GM19025 (cell line): ENCODE measurements around the gene TEX19.

ENCODE experiments used
- ATAC-seq: cut with Tn5 transposase; IDR thresholded peaks from one replicate; pipeline ENCODE4 v1.9.1; 2021; ENCODE audit warnings: mild to moderate bottlenecking, low read depth, moderate library complexity; ENCODE audit not compliant: unreplicated experiment

Gene TEX19

DNA sequence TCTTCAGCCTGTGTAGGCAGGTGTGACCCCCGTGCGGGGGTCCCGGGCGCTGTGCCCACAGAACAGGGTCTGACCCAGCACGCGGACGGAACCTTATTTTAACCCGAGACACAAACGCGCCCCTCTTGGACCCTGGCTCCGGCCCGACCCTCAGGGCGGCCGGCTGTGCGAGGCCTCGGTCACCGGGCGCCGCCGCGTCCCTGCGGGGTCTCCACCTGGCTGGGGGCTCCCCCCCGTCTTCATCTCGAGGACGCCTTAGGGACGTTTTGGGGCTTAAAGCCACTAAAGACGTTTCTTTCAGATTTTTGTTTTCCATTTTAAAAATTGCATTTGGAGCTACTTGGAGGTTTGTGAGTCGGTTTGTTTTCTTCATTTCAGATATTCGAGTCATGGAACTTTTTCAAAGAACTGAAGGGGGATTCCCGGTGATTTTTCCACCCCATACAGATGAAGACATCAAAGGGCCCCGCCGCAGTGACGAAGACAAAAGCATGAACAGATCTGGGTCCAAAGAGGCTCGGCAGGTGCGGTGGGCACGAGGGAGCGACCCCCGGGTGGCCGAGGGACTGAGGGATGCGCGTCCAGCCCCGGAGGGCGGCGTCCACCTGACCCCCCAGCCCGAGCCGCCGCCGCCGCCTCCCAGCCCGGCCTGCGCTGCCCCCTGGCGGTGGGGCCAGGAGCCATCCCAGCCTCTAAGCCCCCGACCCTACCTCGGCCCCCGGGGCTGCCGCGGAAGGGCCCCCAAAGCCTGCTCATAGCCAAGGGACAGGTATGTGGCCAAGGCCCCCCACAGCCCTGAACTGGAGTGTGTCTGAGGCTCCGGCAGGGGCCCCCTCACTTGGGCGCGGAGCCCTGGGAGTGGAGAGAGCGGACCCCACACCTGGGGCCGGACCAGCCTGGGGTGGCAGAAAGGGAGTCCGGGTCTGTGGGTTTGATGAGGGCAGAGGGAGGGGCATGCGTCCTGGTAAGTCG is 37.8 kb upstream of the TEX19 start:
- no peak for ATAC-seq

DNA sequence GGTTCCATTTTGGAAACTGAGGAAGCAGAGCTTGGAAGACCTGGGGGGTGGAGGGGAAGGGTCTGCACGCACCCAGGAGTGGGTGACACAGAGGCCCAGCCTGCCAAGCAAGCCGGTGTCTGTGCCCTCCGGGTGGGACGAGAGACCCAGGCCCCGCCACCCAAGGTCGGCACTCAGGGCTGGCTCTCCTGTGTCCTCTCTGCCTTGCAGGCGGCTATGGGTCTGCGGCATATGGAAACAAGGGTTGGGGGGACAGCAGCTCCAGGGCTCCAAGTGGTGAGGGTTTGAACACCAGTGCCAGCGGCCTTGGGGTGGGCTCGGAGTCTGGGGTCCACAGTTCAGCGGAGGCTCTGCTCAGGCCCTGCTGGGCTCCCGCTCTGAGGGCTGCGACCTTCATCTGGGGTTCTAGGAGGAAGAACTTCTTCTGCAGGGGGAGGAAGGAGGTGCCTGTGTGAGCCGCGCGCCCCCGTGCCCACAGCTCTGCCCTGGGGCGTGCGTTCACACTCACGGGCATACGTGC is 37.0 kb upstream of the TEX19 start:
- no peak for ATAC-seq

DNA sequence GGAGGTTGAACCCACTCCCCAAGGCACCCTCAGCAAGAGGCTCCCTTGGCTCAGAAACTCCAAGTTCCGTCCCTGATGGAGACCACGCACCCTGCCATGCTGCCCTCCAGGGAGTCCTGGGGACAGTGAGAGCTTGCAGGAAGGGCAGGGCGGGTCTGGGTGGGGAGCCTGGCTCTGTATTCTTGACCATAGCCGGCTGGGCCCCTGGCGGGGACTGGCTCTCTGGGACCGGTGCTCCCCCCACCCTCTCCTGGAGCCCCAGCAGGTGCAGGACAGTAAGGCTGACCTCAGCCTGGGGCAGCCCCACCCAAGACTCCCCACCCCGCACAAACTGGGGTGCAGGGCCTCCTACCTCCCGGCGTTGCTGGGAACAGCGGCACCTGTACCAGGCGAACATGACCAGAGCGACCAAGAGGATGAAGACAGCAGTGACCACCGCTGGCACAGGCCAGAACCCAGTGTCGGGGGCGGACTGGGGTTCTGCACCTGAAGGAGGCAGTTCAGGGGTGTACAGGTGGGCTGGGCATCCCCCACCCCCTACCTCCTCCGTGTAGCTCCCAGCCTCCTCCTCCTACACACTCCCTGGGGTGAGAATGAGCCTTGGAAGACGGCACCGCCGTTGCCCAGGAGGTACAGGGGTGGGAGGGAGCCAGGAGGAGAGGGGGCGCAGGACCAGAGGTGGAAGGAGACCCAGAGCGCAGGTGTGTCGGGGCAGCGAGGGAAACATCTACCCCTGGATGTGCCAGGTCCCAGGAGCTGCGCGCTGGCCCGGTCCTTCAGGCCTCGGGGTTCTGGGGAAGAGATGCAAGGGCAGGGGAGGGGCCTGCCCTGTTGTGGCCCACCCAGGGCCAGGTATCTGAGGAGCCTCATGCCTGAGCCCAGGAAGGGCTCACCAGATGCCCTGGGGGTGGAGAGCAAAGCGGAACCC is 36.3 kb upstream of the TEX19 start:
- no peak for ATAC-seq

DNA sequence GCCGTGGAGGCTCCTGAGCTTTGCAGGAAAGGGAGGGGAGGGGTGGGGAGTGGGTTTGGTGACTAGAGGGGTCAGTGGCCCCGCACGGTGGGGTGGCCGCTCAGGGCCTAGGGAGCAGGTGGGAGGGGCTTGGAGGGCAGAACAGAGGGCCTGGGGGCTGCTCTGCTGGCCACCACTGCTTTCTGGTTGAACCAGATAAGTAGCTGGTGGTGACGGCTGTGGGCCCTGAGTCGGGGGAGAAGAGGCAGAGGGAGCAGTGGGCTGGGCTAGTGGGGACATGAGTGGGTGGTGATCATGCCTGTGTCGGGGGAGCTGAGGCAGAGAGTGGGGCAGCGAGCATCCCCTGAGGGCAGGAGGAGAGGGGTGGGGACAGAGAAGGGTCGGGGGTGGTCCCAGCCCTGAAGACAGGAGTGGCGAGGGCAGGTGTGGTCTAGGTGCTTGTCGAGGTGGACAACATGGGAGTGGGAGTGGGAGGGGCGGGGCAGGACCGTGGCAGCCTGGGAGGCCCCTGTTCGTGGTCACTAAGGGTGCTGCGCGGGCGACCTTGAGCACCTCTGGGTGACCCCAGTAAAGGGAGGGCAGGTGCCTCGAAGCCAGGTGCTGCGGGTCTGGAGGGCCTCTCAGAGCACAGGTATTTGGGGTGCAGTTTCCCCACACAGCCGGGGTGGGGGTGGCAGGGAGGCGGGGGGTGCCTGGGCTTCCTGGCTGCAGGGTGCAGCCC is 35.4 kb upstream of the TEX19 start:
- no peak for ATAC-seq

DNA sequence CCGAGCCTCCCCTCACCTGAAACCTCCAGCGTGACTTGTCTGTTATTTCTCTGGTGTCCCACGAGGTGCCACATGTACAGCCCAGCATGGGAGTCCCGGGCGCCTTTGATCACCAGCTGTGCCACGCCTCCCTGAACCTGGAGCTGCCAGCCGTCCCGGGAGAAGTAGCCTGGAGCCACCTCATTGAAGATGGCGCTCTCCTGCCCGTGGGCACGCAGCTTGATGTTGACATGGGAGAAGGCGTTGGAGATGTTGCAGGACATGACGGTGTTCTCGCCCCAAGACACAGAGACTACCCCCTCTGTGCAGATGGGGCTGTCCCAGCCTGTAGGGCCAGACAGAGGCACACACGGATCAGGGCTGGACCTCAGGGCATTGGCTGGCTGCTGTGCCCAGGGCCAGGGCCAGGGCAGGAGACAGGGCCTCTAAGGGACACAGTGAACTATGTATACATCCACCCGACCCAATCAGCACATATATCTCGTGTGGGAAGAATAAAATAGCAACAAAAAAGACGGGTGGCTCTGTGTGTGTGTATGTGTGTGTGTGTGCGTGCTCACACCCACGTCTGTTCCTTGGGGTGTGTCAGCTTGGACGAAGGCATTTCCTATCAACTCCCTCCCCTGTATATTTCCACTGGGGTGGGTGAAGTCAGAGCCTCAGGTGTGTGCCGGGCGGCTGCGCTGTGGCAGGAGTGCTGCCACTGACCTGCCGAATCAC is 34.3 kb upstream of the TEX19 start:
- no peak for ATAC-seq

DNA sequence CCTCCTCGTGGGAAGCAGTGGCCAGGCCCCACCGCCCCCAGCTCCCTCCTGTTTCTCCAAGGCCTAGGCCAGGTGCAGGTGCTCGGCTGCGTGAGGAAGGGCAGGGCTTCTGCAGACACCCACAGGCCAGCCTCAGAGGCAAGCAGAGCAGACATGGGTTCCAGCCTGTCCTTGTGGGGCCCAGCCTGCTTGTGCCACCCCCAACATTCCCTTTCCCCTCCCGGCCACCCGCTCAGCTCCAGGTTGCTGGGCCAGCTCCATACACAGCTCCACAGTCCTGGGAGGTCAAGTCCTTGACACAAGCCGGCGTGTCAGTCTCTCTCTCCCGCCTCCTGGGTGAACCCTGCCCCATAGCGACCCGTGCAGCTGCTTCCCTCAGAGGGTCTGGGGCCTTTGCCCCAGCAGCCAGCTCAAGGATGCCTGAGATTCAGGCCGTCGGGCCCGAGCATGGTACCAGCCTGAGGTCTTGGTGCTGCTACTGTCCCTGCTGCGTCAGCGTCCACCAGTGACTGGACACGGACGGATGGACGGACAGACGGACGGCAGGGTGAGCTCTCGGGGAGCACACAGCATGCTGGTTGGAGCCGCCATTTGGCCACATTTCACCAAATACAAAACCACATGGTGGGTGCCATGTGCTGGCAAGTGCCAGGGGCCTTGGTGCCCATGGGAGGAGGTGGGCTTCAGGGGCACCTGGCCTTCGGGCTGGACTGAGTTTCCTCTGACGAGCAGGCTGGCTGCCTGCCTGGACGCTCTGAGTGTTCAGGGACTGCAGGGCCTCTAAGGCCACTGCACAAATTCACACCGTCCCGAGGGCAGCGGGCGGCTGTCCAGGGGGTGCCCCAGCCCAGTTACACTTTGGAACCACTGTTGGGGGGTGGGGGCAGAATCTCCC is 33.5 kb upstream of the TEX19 start:
- no peak for ATAC-seq

DNA sequence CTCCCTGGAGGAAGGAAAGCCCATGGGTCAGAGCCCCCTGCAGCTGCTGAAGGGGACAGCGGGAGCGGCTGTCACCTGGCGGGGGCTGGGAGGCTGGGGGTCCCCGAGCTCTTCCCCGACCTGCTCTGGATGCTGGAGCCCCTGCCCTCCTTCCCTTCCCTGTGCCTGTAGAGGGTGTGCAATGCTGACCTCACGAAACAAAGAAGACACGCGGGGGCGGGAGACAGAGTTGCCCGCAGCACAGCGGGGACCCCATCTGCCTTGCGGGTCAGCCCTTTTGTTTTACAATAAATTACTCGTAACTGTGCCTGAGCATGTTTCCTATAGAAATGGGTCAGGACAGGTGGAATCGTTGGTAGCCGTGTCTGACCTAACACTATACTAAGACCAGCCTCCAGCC is 31.8 kb upstream of the TEX19 start:
- no peak for ATAC-seq

DNA sequence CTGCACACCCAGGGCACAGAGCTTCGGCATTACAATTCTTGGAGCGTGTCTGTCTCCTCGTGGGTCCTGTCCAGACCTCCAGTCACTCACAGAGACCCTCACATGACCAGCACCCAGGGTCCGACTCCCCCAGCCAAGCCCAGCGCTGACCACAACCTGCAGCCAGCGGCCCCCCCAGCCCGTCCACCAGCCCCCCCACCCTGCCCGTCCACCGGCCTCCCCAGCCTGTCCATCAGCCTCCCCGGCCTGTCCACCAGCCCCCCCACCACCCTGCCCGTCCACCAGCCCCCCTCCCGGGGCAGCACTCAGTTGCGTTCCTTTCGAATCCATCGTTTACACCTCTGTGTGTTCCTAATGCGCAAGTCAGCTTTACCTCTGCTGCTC is 31.3 kb upstream of the TEX19 start:
- no peak for ATAC-seq

DNA sequence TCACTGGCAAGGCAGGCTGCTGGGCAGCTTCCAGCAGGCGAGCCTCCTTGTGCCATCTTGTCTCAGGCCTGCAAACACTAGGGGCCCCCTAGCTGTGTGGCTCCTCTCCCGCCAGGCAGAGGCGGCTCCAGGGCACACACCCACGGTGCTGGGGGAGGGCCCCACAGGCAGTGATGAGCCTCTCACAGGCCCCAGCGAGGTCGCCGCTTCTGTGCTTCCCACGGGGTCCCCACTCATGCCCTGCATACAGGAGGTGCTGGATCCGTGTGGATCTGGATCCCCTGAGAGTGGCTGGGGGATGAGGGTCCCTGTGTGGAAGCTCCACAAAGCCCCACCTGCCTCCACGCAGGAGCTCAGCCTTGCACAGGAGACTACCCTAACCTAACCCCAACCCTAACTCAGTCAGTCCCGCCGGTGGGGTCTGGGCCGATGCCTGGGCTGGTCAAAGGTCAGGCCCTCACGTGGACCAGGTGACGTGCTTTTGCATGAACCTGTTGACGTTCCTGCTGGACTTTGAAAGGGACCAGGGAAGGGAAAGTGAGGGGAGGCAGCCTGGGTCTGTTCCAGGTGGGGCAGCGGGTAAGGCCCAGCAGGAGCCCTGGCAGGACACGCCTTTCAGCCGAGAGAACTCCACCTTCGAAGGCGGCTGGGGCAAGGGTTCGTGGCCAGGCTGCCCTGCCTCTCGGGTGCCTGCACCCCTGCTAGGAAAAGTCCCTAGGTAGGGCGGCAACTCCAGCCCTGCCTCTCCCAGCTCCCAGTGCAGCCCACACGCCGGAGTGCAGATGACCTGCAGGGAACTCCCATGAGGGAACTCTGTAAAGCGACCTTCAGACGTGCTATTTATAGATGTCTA is 30.7 kb upstream of the TEX19 start:
- no peak for ATAC-seq

DNA sequence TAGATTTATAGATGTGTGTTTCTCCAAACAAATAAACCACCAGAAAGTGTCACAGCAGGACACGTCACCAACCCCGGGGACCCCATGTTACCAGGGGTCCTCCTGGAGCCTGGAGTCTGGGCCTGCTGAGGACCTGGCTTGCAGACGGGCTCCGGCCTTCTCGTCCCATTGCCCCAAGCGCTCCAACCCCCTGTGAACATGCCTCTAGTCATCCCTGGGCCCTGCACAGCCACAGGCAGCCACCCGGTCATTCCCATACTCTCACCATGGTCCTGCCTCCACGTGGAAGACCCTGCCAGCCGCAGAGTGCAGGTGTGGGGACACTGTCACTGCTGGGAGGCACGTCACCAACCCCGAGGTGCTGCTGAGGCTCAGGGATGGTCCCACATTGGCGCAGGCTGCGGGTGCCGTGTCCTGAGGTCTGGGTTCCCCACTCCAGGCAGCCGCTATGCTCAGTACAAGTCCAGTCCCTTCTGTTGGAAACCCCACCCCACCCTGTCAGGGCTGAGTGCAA is 30.0 kb upstream of the TEX19 start:
- no peak for ATAC-seq

DNA sequence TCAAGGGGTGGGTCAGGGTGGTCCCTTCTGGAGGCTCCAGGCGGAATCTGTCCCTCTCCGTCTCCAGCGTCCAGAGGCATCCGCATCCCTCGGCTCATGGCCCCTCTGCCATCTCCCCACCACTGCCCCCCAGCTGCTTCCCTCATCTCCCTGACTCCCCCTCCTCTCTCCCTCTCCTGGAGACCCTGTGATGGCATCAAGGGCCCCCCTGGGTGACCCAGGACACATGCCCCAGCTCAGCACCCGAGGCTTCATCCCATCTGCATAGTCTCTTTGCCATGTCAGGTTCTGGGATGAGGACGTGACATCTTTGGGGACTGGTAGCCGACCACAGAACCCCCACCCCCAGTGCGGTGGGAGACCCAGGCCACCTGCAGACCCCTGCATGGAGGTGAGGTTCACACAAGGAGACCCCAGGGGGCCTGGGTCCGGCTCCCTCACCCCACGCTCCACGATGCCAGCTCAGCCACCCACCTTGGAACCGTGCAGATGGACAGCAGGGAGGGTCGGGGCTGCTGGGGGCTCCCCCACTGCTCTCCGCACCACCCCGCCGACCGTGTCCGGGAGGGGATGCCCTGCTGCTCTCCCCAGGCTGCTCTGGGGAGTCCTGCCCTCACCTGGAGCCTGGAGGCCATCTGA is 29.2 kb upstream of the TEX19 start:
- ATAC-seq = no peak

DNA sequence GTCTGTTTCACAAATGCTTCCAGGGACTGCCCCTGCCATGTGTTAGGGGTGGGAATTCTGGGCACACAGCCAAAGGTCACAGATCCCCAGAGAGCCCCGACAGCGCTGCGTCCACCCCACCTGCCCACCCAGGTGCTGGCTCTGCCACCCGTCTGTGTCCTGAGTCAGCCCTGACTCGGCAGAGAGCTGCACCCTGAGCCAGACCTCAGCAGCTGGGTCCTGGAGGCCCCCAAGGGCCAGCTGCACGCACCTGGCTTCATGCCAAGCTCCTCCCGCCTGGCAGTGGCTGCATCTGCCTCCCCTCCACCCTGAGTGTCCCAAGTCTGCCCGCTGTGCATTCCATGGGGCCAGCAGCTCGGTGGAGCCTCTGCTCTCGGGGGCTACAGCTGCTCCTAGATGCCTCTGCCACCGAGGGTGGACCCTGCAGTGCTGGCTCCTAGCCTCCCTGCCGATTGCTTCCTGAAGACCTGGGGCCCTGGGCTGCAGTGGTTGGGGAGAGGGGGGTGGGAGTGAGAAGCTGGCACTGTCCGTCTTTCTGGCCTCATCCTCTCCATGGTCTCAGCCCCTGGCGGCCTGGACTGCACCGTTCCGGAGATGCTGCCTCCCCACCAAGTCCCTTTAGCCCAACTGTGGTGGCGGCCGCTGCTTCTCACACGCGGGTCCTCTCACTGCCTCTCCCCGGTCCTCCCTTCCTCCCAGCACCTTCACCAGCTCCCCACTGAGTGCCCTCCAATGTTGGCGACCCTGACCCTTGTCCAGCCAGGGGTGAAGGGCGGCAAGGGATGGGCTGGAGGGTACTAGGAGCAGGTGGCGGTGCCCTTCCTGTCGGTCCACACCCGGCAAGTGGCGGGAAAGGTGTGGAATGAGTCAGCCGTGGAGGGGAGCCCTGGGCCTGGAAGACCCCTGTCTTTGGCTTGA is 28.5 kb upstream of the TEX19 start:
- no peak for ATAC-seq

DNA sequence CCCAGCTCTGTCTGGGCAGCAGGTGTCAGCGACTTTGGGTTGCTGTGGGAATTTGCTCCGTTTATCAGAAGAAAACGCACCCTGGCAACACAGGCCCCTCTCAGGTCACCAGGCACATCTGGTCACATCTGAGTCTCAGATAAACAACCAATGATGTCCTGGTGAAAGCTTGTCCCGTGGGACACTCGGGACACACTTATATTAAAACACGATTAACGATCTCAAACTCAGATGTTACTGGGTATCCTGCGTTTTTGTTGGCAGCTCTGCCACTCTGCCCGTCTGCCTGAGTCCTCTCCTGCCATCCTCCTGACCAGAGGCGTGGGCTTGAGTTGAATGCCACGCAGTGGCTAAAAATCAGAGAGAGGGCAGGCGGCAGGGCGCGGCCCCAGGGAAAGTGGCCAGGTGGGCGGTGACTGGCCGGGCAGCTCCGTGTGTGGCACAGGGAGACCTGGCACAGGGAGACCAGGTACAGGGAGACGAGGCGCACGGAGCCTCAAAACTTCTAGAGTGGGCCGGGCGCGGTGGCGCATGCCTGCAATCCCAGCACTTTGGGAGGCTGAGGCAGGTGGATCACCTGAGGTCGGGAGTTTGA is 27.6 kb upstream of the TEX19 start:
- no peak for ATAC-seq

DNA sequence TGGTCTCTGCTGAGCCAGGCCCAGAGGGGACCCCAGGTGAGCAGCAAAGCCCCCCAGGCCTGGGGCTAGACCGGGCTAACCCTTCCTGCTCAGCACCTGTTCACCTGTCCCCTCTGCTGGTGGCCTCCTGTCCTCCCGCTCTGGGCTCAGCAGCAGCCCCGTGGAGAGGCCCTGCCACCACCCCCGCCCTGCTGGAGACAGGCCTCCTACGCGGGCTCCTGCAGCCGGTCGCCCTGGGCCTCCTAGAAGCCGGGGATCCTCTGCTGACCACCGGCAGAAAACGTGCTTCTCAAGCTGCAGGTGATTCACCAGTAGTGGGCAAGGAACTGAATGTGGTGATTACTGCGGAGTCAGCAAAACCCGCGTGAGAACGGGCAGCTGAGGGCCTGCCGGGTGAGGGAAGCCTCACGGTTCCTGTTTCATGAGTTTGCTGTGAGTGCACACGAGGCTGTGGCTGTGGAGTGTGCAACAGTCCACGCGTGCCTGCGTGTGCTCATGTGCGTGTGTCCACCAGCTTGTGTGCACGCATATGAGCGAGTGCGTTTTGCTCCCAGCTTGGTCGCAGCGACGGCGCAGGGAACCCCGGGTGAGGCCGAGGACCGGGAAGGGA is 26.3 kb upstream of the TEX19 start:
- no peak for ATAC-seq
